IPS DF 4.7 (cell line): Measurements from ENCODE around the gene BACH2.
"Not testable (repeated sequence)": the region's sequence is repeated elsewhere in the genome, so short reads cannot be mapped to it uniquely, and the experiment has no call there.

Experiments
- DNase-seq: peaks from one replicate; pipeline ENCODE4 v3.0.0-alpha.2; 2013; ENCODE audit warnings: low spot score; ENCODE audit errors: extremely low read depth

The BACH2 gene

DNA sequence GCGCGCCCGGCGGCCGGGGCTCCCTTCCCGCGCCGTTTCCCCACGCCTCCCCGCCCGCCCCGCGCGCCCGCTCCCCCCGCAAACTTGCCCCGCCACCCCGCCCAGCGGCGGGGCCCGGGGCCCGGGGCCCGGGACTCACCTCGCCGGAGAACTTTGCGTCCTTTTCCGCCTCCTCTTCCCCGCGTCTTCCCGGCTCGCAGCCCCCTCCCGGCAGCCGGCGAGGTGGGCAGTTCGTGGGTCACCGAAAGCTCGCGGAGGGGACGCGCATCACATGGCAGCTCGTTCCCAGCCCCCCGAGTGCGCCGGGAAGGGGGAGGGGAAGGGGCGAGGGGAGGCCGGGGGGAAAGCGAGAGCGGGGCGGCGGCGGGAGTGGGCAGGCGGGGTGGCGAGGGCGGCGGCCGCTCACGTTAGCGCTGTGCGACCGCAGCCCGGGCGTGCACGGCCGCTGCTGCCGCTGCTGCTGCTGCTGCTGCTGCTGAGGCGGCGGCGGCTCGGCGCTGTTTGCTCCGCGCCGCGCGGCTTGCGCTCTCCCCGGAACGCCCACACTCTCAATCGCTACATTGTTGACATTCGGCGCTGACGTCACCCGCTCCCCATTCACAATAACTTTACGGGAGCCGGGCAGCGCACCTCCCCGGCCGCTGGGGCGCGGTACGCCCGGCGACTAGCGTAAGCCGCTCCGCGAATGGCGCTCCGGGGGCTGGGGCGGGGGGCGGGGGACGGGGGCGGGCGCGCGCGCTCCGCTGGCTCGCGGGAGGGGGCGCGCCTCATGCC, at the start of gene BACH2:
Gene BACH2, minus strand, starts transcription at position 503 of the 774 bp plus-strand sequence. CDS start 287,999 bp downstream, outside the sequence.
- peak; percentile 66 for DNase-seq

DNA sequence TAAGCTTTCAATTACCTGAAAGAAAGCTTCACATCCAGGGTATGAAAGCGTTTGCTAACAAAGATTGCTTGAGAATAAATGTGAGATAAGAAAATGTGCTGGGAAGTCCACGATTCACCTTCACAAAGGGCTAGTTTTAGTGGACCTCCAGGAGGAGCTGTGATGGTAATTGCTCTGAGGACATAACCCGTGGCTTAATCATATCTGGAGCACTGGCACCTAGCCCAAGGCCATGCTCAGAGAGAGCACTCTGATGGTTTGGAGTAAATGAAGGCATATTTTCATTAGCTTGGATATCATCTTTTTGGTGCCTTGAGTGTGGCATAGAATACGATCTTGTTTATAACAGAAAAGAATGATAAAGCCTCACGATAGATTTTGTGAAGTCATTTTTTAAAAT, 46.9 kb upstream of the BACH2 start:
- no peak for DNase-seq

DNA sequence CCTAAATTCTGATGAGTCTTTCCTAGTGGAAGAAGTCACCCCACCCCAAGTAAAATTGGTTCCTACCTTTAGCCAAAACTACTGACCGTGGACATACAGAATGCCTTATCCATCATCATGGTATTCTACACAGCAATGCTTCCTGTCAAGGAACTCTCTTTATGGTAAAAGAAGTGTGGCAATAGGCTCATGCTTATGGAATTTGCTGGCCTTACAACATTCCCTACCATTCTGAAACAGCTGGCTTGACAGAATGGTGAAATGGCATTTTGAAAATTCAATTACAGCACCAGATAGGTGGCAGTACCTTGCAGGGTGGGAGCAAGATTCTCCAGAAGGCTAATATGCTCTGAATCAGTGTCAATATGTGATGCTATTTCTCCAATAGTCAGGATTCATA, 41.8 kb upstream of the BACH2 start:
- no peak for DNase-seq

DNA sequence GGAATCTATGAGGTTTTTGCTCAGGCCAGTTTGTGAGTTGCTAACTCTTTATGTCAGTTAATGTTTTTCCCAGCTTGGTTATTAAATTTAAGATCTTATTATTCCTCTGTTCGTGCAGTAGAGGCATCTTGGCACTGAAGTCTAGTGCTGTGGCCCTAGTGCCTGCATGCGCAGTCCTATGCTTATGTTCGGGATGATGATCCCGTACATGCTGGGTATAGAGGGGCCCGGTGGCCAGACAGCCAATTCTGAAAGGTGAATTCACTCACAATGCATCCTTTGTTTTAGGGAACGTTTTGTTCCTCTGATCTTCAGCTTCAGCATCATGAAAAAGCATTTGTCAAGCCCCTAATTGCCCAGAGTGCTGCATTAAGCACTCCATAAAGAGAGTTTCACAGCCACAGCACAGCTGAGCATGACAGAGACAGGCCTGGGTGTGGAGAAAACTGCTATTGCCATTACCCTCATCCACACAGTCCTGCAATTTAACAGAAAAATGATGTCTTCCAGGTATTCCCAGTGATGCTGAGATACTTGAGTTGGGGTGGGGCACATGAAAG, 39.8 kb upstream of the BACH2 start:
- DNase-seq: no peak

DNA sequence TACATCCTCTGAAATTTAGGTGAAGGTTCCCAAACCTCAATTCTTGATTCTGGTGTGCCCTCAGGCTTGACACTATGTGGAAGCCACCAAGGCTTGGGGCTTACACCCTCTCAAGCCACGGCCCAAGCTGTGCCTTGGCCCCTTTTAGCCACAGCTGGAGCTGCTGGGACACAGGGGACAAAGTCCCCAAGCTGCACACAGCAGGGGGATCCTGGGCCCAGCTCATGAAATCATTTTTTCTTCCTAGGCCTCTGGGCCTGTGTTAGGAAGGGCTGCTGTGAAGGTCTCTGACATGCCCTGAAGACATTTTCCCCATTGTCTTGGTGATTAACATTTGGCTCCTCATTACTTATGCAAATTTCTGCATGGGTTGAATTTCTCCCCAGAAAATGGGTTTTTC, 37.3 kb upstream of the BACH2 start:
- no peak for DNase-seq

DNA sequence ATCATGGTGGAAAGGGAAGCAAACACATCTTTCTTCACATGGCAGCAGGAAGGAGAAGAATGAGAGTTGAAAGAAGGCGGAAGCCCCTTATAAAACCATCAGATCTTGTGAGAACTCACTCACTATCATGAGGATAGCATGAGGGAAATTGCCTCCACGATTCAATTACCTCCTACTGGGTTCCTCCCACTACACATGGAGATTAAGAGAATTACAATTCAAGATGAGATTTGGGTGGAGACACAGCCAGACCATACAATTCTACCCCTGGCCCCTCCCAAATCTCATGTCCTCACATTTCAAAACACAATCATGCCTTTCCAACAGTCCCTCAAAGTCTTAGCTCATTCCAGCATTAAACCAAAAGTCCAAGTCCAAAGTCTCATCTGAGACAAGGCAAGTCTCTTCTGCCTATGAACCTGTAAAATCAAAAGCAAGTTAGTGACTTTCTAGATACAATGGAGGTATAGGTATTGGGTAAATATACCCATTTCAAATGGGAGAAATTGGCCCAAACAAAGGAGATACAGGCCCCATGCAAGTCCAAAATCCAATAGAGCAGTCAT, 36.4 kb upstream of the BACH2 start:
- DNase-seq: not testable (repeated sequence)

DNA sequence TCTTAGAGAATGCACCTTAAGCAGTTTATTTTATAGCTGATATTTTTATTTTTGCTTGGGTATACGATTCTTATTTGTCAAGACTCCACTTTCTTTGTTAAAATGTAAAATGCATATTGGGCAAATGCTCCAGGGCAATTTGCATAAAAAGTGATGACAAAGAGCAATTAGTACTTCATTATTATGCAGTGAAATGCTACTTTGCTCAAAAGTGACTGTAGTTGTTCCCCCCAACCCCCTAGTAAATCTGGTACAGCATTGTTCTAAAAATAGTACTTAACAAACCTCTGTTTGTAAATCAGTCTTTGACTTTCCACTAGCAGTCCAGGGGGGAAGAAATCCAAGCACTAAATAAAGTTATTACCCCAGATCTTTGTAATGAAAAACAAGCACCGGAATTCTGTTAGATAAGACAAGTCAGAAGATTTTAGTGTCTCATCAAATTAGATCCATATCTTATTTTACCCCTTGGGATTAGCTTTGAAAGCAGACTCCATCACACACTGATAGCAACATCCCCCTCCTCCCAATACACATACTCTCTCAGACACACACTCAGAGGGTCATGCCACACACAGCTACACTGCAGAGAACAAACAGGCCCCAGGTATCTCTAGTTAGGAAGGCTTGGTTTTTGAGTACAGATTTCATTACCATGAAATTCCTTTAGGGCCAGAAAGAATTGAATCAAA, 32.9 kb upstream of the BACH2 start:
- no peak for DNase-seq

DNA sequence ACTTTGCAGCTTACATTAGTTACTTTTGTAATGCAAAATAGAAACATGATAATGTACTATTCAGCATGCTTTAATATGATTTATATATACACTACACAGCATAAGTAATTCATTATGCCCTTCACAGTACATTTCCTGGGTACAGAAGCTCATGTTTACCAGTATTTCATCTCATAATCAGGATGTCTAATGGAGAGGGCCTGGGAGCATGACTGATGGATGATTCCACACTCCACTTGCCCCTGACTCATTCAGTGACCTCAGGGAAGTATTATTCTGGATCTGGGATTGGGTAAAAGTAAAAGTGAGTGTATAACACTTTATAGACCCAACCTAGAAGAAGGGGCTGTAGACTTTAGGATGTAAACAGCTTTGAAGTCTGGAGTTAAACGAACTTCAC, 31.4 kb upstream of the BACH2 start:
- DNase-seq: no peak

DNA sequence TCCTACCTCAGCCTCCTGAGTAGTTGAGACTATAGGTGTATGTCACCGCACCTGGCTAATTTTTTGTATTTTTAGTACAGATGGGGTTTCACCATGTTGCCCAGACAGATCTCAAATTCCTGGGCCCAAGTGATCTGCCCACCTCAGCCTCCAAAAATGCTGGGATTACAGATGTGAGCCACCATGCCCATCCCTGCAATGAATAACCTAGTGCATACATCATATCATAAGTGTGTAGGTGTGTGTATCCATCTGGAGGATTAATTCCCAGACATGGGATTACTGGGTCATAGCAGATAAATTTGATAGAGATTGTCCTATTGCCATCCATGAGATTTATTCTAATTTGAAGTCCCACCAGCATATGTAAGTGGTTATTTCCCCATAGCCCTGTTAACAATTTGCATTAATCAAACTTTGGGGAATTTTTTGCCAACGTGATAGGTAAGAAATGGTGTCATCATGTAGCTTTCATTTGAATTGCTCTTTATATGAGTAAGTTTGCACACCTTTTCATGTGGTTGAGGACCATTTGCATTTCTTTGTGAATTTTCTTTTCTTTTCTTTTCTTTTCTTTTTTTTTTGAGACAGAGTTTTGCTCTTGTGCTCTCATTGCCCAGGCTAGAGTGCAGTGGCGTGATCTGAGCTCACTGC, 29.9 kb upstream of the BACH2 start:
- DNase-seq: no peak

DNA sequence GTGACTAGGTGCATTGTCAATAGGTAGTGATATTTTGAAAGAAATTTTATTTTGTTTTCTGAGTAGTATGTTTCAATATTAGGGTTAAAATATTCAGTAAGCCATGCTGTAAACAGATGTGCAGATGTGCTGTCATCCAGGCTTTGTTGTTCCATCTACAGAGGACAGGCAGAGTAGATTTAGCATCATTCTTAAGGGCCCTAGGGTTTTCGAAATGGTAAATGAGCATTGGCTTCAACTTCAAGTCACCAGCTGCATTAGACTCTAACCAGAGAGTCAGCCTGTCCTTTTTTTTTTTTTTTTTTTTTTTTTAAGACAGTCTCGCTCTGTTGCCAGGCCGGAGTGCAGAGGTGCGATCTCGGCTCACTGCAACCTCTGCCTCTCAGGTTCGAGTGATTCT, 27.1 kb upstream of the BACH2 start:
- DNase-seq: no peak

DNA sequence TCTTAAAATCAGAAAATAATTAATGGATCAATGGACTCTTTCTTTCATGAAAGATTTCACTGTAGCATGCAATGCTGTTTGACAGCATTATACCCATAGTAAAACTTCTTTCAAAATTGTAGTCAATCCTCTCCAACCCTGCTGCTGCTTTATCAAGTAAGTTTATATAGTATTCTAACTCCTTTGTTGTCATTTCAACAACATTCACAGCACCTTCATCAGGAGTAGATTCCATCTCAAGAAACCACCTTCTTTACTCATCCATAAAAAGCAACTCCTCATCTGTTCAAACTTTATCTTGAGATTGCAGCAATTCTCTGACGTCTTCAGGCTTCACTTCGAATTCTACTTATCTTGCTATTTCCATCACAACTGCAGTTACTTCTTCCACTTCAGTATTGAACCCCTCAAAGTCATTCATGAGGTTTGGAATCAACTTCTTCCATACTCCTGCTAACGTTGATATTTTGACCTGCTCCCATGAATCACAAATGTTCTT, 26.4 kb upstream of the BACH2 start:
- DNase-seq: no peak

DNA sequence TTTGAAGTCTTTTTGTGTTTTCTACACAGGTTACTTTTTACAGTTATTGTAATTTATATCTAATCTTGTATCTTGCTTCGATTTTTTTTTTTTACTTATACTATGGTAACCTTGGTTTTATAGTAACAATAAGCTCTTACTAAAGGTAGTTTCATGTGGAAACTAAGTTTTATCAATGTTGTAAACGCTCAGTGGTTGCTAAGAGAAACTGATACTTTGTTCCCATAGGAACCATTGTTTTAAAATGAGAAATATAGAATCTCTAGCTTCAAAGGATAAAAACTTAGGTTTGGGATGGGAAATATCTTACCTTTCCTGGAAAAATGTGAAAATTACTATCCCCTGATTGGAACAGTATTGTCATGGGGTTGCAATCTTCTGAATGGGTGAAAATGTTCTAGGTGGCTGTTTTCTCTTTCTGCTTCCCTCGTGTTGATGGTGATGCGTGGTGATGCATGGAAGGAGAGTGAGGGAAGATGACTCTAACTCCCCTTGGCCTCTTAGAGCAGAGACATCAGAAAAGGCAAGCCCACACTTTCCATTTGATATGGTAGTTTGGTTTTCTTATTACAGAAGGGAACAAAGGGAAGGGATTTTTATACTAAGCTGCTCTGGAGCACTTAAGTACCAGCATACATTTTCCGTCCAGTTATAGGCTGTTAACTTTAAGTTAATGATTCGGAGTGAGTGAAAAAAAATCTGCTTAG, 23.5 kb upstream of the BACH2 start:
- no peak for DNase-seq

DNA sequence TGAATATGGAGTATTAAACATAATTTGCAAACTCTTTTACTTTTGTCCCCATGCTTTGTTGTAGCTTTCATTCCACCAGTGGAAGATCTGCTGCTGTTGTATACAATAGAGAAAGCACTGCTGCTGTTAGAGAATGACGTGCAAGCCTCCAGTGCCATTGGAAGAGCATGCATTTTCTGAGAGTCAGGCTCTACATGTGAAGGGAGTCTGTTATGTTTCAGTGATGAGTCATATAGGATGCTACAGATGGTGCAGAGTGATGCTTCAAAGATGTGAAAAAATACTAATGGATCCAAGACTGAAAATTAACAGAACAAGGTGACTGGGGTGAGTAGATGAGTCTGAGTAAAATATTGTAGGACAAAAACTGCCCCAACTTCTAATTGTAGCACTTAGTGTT, 22.4 kb upstream of the BACH2 start:
- no peak for DNase-seq

DNA sequence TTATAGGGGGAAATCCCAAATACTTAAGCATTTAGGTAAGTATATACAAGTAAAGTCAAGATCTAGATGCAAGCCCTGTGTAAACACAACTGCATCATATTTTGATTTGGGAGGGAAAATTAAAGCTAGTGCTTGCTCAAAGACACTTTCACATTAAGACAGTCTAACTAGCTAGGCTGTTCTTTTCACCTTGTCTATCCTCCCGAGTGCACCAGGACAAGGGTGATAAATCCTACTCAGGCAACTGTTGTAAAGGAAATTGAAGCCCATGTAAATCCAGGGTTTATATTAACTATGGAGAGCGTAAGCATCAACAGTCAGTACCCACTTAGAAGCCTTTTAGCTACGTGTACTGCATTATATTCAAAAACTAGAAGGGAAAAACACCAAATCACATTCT, 19.3 kb upstream of the BACH2 start:
- no peak for DNase-seq

DNA sequence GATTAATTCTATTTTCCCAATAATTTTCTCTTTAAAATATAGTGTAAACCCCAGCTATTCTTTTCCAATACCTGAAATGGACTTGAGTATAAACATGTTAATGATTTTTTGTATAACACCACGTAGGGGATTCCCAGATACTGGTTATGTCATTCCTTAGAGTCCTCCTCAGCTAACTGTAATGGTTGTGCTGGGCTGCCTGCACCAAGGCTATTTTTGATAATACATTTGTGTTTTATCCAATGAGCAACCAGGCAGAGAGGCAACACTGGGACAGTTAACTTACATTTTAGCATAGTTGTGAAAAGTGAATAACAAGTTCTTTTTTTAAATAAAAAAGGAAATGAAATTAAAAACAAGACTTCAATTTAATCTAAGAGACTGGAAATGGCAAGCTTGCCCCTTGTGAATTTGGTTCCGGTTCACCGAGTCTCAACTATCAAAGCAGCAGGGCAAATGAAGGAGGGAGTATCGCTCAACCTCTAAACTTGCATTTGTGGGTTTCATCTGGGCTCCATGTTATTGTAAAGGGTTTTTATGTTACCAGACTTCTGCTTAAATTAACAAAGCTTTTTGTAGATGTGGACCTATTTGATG, 18.8 kb upstream of the BACH2 start:
- no peak for DNase-seq

DNA sequence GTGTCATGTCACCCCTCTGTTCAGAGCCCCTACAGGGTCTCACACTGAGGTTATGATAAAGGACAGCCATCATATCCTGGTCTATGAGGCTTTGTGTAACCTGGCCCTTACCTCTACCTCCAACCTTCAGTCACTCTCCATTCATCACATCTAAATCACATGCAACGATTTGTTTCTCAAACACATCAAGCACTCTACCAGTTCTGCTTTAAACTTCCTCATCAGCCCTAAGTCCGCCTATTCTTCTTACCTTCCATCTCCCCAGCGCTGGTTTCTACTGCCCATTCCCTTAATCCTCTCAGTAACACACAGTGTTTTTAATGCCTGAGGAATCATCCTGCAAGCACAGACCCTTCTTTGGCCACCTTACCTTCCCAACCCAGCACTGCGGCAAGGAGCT, 17.9 kb upstream of the BACH2 start:
- DNase-seq: no peak

DNA sequence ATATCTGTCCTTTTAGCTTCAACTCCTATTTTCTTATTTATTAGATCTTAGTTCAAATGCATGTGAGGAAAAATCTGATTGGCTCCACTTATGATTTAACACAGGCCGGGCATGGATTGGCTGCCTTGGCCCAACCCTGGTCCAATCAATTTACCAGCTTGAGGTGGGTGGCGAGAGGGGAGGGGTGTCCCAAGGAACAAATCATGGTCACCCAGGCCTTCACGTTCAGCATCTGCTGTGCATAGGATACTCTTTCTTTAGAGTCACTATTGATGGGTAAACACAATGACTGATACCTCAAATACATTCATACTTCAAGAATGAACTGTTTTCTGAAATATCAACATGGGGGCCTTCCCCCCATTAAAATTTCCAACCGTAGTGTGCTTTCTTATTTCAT, 14.9 kb upstream of the BACH2 start:
- no peak for DNase-seq

DNA sequence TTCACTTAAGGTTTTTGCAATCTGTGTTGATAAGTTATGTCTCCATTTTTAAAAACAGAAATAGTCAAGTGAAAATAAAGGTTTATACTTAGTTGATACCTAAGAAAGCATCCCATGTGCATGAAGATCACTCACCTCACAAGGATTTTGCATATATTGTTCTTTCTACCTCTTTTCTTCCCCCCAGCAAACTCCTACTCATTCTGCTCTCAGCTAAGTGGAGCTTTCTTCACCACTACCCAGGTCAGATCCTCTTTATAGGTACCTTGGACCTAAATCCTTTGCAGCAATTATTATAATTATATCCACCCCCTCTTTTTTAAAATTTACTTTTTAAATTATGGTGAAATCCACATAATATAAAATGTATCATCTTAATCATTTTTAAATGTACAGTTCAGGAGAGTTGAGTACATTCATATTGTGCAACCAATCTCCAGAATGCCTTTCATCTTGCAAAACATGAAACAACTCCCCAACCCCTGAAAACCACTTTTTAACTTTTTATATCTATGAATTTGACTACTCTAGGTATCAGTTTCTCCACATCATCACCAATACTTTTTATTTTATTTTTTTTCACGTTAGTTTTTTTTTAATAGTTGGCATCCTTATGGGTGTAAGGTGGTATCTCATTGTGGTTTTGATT, 9.3 kb upstream of the BACH2 start:
- DNase-seq: no peak

DNA sequence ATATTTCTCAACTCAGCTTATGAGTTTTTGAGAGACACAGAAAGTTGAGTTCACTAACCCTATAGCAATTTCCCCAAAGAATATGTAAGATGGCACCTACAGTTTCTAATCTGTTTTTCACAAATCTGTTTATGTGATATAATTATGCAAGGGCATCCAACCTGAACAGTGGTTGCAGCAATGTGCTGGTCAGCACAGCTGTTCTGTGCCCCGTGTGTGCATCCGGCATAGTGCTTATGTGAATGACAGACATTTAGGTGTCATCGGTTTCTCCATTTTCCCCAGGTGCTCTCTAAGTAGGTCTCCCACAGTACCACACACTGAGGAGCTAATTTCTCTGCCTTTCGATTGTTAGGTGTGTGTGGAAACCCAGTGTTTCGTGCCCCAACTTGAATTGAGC, 7.7 kb upstream of the BACH2 start:
- DNase-seq: no peak

DNA sequence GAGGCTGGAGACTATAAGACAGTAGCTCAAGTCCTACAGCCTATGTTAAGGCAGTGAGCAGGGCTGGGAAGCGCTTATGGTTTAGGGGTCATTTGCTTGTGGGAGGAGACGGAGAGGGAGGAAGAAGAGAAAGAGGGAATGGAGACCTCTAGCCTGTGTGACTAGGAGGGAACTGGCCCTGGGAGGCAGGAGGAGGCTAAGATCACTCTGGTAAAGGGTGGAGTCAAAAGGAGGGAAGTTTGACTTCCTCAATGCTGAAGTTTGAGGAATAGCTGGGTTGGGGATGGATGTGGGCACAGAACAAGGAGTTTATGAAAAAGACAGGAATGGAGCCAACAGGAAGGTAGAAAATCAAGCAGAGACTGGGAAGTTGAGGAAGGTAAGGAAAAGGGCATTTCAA, 6.4 kb upstream of the BACH2 start:
- no peak for DNase-seq
